Measurements from ENCODE around the gene ATXN1.

The ATXN1 gene

GRCh38 chr6:16321341-16321710, 439.9 kb downstream of the ATXN1 start:
- DNase-seq (ENCODE audit: low read depth) = no peak

GRCh38 chr6:16320533-16321340, 440.5 kb downstream of the ATXN1 start:
- H3K4me3 ChIP-seq (ENCODE audit: low read length) = no peak overlapping the region
- TF ChIP-seq, protein P1, sequence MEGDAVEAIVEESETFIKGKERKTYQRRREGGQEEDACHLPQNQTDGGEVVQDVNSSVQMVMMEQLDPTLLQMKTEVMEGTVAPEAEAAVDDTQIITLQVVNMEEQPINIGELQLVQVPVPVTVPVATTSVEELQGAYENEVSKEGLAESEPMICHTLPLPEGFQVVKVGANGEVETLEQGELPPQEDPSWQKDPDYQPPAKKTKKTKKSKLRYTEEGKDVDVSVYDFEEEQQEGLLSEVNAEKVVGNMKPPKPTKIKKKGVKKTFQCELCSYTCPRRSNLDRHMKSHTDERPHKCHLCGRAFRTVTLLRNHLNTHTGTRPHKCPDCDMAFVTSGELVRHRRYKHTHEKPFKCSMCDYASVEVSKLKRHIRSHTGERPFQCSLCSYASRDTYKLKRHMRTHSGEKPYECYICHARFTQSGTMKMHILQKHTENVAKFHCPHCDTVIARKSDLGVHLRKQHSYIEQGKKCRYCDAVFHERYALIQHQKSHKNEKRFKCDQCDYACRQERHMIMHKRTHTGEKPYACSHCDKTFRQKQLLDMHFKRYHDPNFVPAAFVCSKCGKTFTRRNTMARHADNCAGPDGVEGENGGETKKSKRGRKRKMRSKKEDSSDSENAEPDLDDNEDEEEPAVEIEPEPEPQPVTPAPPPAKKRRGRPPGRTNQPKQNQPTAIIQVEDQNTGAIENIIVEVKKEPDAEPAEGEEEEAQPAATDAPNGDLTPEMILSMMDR (conservative IDR thresholded peaks at IDR 0.05; ENCODE audit: low read depth, low read length) = no peak
- no peak for DNase-seq (ENCODE audit: low read depth)

More at GRCh38 chr6:16321341-16321710, 439.9 kb downstream of the ATXN1 start:
- H3K4me3 ChIP-seq (ENCODE audit: low read length) = no peak overlapping the region
- TF ChIP-seq, protein P1 (conservative IDR thresholded peaks at IDR 0.05; ENCODE audit: low read depth, low read length) = no peak

DNA sequence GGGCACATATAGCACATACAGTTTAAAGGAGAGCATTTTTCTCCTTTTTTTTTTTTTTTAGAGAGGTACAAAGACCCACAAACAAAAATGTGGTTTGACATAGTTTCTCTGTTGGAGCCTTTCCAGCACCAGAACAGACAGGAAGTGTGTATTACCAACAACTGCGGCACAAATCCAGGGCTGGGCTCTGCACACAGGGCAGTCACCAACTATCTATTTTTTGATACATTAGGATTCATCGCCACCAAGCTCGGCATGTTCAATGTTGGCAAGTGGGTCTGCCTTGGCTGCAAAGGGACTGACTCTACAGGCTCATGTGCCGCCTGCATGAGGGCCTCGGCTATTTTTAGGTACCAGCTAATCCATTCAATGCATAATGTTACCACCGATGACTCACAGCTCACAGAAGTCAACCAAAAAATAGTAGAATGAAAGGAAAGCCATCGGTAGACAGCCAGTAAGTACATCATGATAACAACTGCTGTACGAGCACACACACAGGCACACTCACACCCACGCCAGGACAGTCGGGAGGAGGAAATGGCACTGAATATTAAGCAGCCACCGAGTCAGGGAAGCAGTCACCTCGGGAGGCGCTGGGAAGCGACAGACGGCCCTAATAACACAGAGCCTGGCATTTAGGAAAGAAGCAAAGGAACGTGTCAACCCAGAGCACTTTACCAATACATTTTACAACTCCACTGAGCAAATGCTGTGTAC, 441.3 kb downstream of the ATXN1 start:
- H3K4me3 ChIP-seq (ENCODE audit: low read length) = no peak overlapping the region
- TF ChIP-seq, protein P1 (conservative IDR thresholded peaks at IDR 0.05; ENCODE audit: low read depth, low read length) = no peak
- peak; percentile 93 for DNase-seq (ENCODE audit: low read depth)

- no peak for DNase-seq (ENCODE audit: low read depth)
- TF ChIP-seq, protein P1 (conservative IDR thresholded peaks at IDR 0.05; ENCODE audit: low read depth, low read length) = no peak
- H3K4me3 ChIP-seq (ENCODE audit: low read length) = no peak overlapping the region
Observed at GRCh38 chr6:16318953-16319720, 442.1 kb downstream of the ATXN1 start.

DNA sequence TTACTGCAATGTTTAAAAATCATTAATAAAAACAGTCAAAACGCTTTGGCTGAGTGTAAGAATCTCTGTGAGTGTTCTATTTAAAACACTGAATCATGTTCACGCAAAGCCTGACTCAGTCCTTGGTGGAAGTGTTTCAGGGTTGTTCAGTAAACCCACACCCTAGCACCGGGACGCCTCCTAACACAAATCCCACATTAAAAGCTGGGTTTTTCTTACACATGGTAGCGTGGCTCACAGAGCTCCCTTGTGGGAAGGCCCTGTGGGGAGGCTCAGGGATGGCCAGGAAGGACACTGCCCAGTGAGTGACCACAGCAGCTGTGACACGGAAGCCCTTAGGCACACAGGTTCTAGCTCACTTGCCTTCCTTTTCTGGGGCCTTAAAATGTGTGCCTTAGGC, 442.7 kb downstream of the ATXN1 start:
- TF ChIP-seq, protein P1 (conservative IDR thresholded peaks at IDR 0.05; ENCODE audit: low read depth, low read length) = no peak
- no peak for DNase-seq (ENCODE audit: low read depth)
- H3K4me3 ChIP-seq (ENCODE audit: low read length) = no peak overlapping the region

- H3K4me3 ChIP-seq (ENCODE audit: low read length) = no peak overlapping the region
- no peak for DNase-seq (ENCODE audit: low read depth)
- TF ChIP-seq, protein P1 (conservative IDR thresholded peaks at IDR 0.05; ENCODE audit: low read depth, low read length) = peak; percentile 79
Observed at GRCh38 chr6:16316741-16317251, 444.5 kb downstream of the ATXN1 start.
